Ishikawa (cell line): ENCODE measurements around the gene SLC6A5.

Experiments
- CEBPB ChIP-seq: IDR thresholded peaks from 2 replicates; pipeline ENCODE4 v1.6.1; 2012
- CREB1 ChIP-seq: IDR thresholded peaks from 2 replicates; pipeline ENCODE4 v1.6.1; 2012; ENCODE audit warnings: low read depth
- EGR1 ChIP-seq: IDR thresholded peaks from 2 replicates; pipeline ENCODE4 v1.6.1; 2012
- EP300 ChIP-seq: IDR thresholded peaks from 2 replicates; pipeline ENCODE4 v1.6.1; 2012; ENCODE audit warnings: borderline replicate concordance
- FOXM1 ChIP-seq: IDR thresholded peaks from 2 replicates; pipeline ENCODE4 v1.6.1; 2012; ENCODE audit warnings: low read depth, borderline replicate concordance
- RAD21 ChIP-seq: IDR thresholded peaks from 2 replicates; pipeline ENCODE4 v1.6.1; 2012; ENCODE audit warnings: low read depth
- TAF1 ChIP-seq: IDR thresholded peaks from 2 replicates; pipeline ENCODE4 v1.6.1; 2012; ENCODE audit warnings: low read depth, mild to moderate bottlenecking
- TCF12 ChIP-seq: IDR thresholded peaks from 2 replicates; pipeline ENCODE4 v1.6.1; 2012; ENCODE audit warnings: low read depth
- TEAD4 ChIP-seq: IDR thresholded peaks from 2 replicates; pipeline ENCODE4 v1.6.1; 2012
- YY1 ChIP-seq: IDR thresholded peaks from 2 replicates; pipeline ENCODE4 v1.6.1; 2012; ENCODE audit warnings: low read depth
- TF ChIP-seq, protein P1 (sequence below): IDR thresholded peaks from 2 replicates; pipeline ENCODE4 v1.6.1; 2012; ENCODE audit warnings: low read depth, mild to moderate bottlenecking
- TF ChIP-seq, protein P2 (sequence below): IDR thresholded peaks from 2 replicates; pipeline ENCODE4 v1.6.1; 2012

DNA sequence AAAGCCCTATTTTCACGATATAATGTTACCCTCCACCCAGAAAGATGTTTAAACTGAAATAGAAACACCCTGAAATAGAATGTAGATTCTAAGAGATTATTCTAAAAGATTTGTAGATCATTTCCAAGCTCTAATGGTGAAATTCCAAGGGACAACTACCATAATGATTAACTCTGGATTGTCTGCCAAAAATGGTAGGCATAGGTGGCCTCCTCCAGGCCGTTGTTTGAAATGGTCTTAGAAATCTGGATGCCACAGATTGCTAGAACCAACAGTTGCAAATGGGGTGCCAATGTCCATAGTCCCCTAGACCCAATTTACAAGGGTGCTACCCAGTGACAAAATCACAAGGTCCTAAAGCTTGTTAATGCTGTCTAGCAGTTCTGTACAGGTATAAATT is 6.7 kb upstream of the SLC6A5 start:
- no peak for TF ChIP-seq EP300
- TF ChIP-seq TCF12 = no peak
- TF ChIP-seq CREB1 = no peak
- no peak for TF ChIP-seq RAD21
- no peak for TF ChIP-seq YY1
- TF ChIP-seq TAF1 = no peak
- TF ChIP-seq, protein P1, sequence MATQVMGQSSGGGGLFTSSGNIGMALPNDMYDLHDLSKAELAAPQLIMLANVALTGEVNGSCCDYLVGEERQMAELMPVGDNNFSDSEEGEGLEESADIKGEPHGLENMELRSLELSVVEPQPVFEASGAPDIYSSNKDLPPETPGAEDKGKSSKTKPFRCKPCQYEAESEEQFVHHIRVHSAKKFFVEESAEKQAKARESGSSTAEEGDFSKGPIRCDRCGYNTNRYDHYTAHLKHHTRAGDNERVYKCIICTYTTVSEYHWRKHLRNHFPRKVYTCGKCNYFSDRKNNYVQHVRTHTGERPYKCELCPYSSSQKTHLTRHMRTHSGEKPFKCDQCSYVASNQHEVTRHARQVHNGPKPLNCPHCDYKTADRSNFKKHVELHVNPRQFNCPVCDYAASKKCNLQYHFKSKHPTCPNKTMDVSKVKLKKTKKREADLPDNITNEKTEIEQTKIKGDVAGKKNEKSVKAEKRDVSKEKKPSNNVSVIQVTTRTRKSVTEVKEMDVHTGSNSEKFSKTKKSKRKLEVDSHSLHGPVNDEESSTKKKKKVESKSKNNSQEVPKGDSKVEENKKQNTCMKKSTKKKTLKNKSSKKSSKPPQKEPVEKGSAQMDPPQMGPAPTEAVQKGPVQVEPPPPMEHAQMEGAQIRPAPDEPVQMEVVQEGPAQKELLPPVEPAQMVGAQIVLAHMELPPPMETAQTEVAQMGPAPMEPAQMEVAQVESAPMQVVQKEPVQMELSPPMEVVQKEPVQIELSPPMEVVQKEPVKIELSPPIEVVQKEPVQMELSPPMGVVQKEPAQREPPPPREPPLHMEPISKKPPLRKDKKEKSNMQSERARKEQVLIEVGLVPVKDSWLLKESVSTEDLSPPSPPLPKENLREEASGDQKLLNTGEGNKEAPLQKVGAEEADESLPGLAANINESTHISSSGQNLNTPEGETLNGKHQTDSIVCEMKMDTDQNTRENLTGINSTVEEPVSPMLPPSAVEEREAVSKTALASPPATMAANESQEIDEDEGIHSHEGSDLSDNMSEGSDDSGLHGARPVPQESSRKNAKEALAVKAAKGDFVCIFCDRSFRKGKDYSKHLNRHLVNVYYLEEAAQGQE = no peak
- TF ChIP-seq TEAD4 = no peak
- TF ChIP-seq, protein P2, sequence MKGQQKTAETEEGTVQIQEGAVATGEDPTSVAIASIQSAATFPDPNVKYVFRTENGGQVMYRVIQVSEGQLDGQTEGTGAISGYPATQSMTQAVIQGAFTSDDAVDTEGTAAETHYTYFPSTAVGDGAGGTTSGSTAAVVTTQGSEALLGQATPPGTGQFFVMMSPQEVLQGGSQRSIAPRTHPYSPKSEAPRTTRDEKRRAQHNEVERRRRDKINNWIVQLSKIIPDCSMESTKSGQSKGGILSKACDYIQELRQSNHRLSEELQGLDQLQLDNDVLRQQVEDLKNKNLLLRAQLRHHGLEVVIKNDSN = no peak
- TF ChIP-seq EGR1 = no peak
- TF ChIP-seq FOXM1 = no peak
- no peak for TF ChIP-seq CEBPB
